KG1 (cell line): ENCODE results near the gene BCL7C.
"Not testable (repeated sequence)": the region's sequence is repeated elsewhere in the genome, so short reads cannot be mapped to it uniquely, and the experiment has no call there.

ENCODE experiments used
- DNase-seq: peaks from one replicate; lab custom pipeline; 2025; lab: John Stamatoyannopoulos, UW

The BCL7C gene

GRCh38 chr16:30893744-30894539 lies at the start of gene BCL7C:
Gene BCL7C, minus strand, starts transcription at chr16:30894077. Its CDS starts 133 bp downstream, at chr16:30893944.
- DNase-seq: peak; percentile 74

DNA sequence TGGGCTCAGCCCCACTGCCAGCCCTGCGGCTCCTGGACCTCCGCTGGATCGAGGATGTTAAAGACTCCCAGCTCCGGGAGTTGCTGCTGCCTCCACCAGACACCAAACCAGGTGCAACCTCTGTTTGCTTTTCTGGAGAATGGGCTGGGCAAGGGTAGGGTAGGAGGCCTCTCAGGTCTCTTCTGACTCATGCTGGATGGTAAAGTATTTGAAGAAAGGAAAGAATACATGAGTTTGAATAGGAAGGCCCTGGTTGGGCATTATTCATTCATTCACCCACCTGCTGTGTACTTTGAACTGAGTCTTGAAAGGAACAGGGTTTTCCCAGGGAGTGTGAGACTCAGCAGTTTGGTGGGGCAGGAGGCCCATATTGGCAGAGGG lies 48.5 kb upstream of the BCL7C start:
- no peak for DNase-seq

DNA sequence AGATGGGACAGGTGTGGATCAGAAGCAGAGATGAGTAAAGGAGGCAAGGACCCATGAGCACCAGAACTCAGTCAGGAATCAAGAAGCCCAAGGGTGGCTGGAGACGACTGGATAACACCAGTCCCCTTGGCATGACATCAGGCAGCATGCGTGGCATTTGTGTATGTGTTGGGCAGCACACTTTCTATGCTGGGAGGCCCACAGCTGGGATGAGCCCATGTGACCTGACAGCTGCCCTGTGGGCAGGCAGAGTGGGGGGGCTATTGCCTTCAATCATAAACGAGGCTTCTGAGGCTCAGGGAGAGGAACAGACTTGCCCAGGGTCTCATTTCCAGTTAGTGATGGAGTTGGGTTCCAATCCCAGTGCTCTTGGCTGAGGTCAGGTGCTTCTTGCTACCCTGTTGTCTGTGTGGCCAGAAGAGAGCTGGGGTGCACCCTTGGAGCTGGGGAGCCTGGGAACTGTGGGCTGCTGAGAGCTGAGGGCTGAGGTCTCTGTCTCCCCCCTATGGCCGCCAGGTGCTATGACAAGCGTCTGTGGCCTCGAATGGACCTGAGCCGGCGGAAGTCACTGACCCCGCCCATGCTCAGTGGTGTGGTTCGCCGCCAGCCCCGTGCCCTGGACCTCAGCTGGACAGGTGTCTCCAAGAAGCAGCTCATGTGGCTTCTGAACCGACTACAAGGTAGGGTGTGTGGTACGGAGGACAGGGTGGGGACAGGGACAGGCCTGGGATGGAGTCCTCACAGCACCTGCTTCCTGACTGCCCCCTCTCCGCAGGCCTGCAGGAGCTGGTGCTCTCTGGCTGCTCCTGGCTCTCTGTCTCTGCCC lies 47.9 kb upstream of the BCL7C start:
- DNase-seq: no peak

DNA sequence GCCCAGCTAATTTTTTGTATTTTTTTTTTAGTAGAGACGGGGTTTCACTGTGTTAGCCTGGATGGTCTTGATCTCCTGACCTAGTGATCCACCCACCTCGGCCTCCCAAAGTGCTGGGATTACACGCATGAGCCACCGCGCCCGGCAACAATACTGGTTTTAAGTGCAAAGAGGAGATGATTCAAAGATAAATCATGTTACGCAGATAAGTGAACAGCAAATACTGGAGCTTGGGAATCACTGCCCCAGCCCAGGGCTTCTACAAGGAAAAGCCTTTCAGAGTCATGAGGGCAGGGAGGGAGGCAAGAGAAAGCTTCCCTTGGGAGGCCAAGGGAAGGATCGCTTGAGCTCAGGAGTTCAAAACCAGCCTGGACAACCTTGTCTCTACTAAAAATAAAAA lies 45.7 kb upstream of the BCL7C start:
- DNase-seq: not testable (repeated sequence)

DNA sequence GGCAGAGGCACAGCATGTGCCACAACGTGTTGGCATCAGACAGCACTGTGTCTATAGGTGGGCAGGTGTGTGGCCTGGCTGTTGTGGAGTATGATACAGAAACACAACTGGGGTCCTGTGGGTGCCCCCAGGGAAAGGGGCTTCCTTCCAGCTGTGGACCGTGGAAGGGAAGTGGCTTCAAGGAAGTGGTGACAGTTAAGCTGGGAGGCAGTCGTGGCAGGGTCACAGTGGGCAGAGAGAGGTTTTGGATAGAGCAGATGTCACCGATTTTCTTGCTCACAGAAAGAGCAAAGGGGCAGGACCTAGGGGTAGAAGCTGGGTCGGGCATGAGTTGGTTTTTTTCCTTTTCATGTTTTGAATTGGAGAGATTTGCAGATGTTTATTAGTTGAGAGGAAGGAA lies 43.8 kb upstream of the BCL7C start:
- DNase-seq: no peak

DNA sequence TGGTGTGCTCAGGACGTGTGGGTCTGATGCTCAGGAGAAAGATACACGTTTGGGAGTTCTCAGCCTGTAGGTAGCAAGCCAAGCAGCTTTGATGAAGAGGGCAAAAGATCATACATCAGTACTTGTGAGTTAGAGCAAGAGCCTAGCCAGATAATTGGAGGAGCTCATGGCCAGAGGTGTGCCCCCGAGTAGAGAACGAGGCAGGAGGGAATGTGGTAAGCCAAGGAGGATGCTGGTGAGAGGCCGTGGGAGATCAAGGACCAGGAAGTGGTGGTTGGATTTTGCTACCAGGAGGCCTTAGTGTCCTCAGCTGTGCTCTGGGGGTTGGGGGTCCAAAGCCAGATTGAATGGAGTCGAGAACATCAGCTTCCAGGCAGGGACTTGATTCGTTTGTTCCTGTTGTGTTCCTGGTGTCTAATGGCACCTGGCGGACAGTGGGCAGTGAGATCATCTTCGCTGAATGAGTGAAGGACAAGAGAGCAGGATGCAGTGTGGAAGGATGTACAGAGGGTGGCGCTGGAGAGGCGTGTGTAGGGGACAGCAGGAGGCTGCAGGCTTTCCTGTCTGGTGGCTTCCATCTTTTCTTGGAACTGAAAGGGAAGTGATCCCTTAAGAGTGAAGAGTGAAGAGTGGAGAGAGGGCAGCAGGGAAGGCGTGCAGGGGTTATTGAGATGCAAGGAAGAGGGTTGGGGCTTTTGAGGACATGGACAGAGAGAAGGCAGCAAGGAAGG lies 41.1 kb upstream of the BCL7C start:
- DNase-seq: no peak

- DNase-seq: no peak
Measured at GRCh38 chr16:30931068-30931650, 37.3 kb upstream of the BCL7C start.

DNA sequence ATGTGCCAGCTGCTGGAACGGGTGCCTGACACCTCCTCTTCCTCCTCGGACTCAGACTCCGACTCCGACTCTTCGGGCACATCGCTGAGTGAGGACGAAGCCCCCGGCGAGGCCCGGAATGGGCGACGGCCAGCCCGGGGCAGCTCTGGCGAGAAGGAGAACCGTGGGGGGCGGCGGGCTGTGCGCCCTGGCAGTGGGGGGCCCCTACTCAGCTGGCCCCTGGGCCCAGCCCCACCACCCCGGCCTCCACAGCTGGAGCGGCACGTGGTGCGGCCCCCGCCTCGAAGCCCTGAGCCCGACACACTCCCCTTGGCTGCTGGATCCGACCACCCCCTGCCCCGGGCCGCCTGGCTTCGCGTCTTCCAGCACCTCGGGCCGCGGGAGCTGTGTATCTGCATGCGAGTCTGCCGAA lies 36.3 kb upstream of the BCL7C start:
- DNase-seq: no peak

DNA sequence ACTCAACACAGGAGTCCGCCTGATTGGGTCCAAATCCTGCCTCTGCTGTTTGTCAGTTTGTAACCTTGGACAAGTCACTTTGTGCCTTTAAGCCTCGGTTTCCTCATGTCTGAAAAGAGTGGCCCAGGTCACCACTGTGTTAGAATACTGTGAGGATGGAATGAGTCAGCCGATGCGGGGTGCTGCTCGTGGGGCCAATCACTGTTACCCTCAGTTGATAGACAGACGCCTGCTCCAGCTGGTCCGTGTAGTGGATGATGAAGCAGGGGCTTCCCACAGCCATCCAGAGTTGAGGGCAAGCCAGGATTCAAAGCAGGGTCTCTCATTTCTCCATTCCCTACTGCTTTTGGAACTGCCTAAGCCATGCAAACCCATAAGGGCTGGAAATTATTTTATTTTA lies 35.3 kb upstream of the BCL7C start:
- no peak for DNase-seq

GRCh38 chr16:30928390-30928789 lies 34.5 kb upstream of the BCL7C start:
- no peak for DNase-seq

- no peak for DNase-seq
Measured at GRCh38 chr16:30927789-30928378, 34.0 kb upstream of the BCL7C start.

DNA sequence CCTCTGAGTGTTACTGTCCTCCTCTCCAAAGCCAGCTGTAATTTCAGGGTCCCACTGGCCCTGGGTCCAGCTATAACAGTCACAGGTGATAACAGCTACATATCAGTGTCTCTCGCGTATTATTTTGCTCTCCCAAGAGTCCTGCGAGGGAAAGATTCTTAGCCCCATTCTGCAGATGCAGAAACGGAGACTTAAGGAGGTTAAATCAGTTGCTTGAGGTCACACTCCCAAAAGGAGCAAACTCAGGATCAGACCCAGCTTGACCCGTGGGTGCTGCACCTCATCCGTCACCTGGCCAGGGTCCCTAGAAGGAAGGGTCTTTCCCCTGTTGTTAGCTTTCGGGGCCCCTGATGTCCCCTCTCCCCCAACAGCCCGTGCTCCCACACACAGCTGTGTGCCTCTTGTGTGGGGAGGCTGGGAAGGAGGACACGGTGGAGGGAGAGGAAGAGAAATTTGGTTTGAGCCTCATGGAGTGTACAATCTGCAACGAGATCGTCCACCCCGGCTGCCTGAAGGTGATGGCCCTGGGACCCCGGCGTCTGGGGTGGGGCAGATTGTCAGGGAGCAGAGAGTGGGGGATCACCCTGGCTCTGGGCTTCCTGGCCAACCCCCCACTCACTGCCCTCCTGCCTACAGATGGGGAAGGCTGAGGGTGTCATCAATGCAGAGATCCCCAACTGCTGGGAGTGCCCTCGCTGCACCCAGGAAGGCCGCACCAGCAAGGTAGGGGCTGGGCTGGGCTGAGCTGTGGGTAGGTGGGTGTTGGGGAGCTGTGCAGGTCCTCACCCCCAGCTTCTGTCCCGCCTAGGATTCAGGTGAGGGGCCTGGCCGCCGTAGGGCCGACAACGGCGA lies 33.3 kb upstream of the BCL7C start:
- no peak for DNase-seq

GRCh38 chr16:30925995-30926811 lies 32.3 kb upstream of the BCL7C start:
- DNase-seq: no peak

DNA sequence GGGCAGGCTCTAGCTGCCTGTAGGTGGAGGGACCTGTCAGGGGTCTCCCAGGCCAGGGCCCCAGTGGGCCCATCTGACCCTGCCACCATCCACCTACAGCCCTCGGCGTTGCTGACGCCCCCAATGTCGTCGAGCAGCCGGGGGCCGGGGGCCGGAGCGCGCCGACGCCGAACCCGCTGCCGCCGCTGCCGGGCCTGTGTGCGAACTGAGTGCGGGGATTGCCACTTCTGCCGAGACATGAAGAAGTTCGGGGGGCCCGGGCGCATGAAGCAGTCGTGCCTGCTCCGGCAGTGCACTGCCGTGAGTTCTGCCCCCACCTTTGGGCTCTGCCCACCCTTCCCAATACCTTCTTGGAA lies 31.7 kb upstream of the BCL7C start:
- no peak for DNase-seq

- DNase-seq: no peak
Measured at GRCh38 chr16:30924913-30925631, 31.2 kb upstream of the BCL7C start.

DNA sequence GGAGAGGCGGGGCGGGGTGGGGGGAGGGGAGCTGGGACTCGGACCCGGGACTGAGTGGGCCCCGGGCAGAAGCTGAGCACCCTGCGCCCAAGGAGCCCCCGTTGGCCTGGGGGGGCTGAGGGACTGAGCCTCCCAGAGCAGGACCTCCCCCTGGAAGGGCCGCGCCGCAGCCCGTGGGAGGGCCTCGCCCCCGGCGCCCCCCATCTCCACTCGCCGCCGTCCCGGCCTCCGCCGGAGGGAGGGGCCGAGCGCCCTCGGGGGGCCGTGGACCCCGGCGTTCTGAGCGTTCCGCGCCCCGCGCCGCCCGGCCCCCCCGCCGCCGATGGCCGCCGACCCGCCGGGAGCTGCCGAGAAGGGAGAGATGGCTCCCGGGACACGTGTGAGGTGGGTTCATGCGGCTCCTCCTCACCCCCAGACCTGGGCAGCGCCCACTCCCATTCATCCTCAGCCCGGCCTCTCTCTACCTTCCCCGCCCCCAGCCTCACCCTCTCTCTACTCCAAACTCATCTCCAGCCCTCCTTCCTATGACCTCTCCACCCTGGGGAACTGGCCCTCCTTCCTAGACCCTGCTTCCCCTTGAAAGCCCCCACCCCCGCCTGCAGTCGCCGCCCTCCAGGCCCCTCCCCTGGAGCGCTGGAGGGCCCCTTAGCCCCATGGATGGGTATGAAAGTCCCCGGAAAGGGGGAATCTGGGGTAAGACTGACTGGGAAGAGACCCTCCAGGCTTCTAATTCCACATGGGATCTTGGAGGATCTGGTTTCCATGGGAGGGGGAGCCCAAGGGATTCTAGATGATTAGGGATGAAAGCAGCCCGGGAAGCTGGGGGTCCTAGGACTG lies 30.4 kb upstream of the BCL7C start:
- DNase-seq: no peak

DNA sequence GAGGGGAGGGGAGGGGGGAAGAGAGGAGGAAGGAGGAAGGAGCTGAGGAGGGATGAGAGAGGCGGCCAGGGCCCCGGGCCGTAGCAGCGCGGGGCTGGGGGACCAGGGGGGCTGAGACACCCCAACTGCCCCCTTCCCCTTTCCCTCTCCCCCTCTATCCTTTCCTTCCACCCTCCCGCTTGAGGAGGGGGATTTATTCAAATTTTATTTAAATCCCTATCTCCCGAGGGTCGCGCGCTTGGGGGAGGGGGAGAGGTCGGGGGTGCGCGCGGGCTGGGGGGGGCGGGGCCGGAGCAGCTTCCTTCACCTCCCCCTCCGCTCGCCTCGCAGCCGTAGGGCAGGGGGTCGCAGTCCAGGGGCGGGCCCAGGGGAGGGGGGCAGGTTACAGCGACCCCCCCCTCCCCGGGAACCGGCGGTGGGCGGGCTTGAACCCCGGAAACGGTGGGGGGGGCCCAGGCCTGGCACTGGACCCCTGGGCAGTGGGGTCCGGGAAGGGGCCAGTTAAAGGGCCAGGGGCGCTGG lies 29.7 kb upstream of the BCL7C start, which contains the start of gene FBXL19:
FBXL19 (plus strand) TSS at position 19 of the 522 bp plus-strand sequence. CDS start 2,183 bp downstream, outside the sequence.
- DNase-seq: no peak

DNA sequence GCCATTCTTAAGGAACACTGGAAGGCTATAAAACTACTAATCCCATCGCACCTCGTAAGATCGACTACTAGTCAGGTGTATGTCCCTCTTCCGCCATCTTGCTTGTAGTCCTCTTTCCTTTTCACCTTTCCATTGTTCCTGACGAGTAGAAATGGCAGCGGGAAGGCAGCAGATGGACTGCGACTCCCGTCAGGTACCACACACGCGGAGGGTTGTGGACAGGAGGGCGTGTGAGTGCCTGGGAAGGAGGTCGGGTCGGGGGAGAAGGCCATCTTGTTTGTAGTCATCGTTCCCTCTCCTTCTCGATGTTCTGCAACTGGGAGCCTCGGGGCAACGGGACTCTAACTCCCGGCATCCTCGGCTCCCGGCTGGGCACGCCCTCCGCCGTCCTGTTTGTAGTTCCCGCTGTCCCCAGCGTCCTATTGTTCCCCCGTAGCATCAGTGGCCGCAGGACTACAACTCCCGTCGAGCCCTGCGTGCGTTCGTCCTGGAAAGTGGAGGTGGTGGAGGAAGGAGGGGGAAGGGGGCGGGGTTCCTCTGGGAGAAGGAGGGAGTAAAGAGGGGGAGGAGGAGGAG lies 29.2 kb upstream of the BCL7C start:
- peak; percentile 99 for DNase-seq
